A549 treated with GW870086 at 1 μM for 4 hours (cell line): Measurements from ENCODE around the gene SIRPA. TPM values are rescaled to one million over a fixed set of nuclear protein-coding genes. Genes with fewer than 3 reads are reported as not detected.

Source experiments
- total RNA-seq: library from RNA; stranded (reverse); fragments of 200-300 nt; extraction: Qiagen RNA extraction; gene quantifications from 5 replicates; pipeline ENCODE4 v1.2.3, GENCODE V29; 2022; ENCODE audit warnings: low read depth

The SIRPA gene
- 22.1 to 27.6 TPM (median 24.5 TPM) in 5 replicates for total RNA-seq

DNA sequence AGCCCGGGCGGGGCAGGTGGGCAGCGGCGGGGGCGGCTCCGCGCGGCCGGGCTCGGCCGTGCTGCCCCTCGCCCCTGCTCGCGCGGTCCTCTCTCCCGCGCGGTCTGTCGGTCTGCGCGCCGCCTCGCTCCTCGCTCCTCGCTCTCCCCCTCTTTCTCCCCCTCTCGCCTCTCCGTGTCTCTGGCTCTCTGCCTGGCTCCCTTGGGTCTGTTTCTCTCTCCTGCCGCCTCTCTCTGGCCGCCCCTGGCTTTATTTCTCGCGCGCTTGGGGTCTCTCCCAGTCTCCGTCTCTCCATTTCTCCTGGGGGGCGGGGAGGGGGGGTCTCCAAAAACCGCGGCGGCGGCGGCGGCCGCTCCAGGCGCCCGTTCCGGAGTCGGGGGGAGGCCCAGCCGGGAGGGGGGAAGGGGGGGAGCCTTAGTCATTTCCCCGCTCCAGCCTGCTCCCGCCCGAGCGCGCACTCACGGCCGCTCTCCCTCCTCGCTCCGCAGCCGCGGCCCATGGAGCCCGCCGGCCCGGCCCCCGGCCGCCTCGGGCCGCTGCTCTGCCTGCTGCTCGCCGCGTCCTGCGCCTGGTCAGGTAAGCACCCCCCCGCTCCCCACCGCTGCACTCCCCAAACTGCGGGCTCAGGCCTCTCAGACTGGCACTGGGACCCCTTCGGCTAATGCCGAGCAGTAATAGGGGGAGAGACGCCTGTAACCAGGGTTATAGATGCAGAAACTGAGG, at the start of gene SIRPA:
Gene SIRPA, plus strand, starts transcription at position 457 of the 723 bp plus-strand sequence. Its CDS starts 41 bp downstream, at position 498.

Other genes with a start within 250 kb of the SIRPA start
- gene SIRPG, start 237.6 kb upstream of the SIRPA start, total RNA-seq, result 0.20 TPM in 1 of 5 replicates, not detected in the others
- not detected in 5 replicates for gene PDYN, start 98.7 kb downstream of the SIRPA start, total RNA-seq
- gene STK35, start 206.4 kb downstream of the SIRPA start, total RNA-seq, result 11.5 to 12.6 TPM (median 12.2 TPM) in 5 replicates